OCI-LY7 (cell line): Measurements from ENCODE around the gene SPON1. TPM values are rescaled to one million over a fixed set of nuclear protein-coding genes. Genes with fewer than 3 reads are reported as not detected.

Experiments
- BruUV-seq: library from RNA; stranded (reverse); fragments of 400-500 nt; replicated peaks from 2 replicates; lab custom pipeline; 2021; lab: Mats Ljungman, UMichigan
- CTCF ChIA-PET: fragments of 300-600 bp; sonication (Branson Sonifier 250); formaldehyde crosslinking; loops from one replicate; lab custom pipeline; 2022; ENCODE audit warnings: antibody characterized with exemption; ENCODE audit not compliant: unreplicated experiment; lab: Charles Lee
- POLR2A ChIA-PET: fragments of 300-600 bp; sonication (Branson Sonifier 250); formaldehyde crosslinking; loops from one replicate; lab custom pipeline; 2022; ENCODE audit warnings: antibody characterized with exemption; lab: Charles Lee
- DNase-seq: peaks from one replicate; pipeline ENCODE4 v3.0.0-alpha.2; 2015; ENCODE audit warnings: low spot score
- H2AFZ ChIP-seq: fragments of 200-600 bp; sonication (generic), shearing (Covaris generic); 2 replicates; pipeline ENCODE4 v1.6.1; 2014; ENCODE audit warnings: mild to moderate bottlenecking, antibody characterized with exemption, low read length, moderate library complexity
- H3K27ac ChIP-seq: fragments of 200-600 bp; sonication (generic); 2 replicates; pipeline ENCODE4 v1.5.1; 2014; ENCODE audit warnings: mixed run types, low read depth, mild to moderate bottlenecking, moderate library complexity, low read length, inconsistent platforms; ENCODE audit not compliant: poor library complexity, severe bottlenecking
- H3K36me3 ChIP-seq: fragments of 200-600 bp; sonication (generic); 2 replicates; pipeline ENCODE4 v1.6.1; 2014; ENCODE audit warnings: mild to moderate bottlenecking, antibody characterized with exemption, low read length, moderate library complexity, mixed read lengths; ENCODE audit not compliant: insufficient read depth
- H3K4me1 ChIP-seq: fragments of 200-600 bp; sonication (generic); 2 replicates; pipeline ENCODE4 v1.5.1; 2014; ENCODE audit warnings: mild to moderate bottlenecking, low read length; ENCODE audit not compliant: insufficient read depth, poor library complexity, severe bottlenecking
- H3K4me2 ChIP-seq: fragments of 200-600 bp; sonication (generic); 2 replicates; pipeline ENCODE4 v1.6.1; 2014; ENCODE audit warnings: mild to moderate bottlenecking, low read length
- H3K4me3 ChIP-seq: fragments of 200-600 bp; sonication (generic); 2 replicates; pipeline ENCODE4 v1.5.1; 2014; ENCODE audit warnings: mild to moderate bottlenecking, low read depth, low read length; ENCODE audit not compliant: poor library complexity, severe bottlenecking
- H3K79me2 ChIP-seq: fragments of 200-600 bp; sonication (generic); 2 replicates; pipeline ENCODE4 v1.6.1; 2016; ENCODE audit warnings: low read depth, mild to moderate bottlenecking, low read length, moderate library complexity, mixed read lengths; ENCODE audit not compliant: insufficient read depth
- H3K9me2 ChIP-seq: fragments of 200-600 bp; sonication (generic); 2 replicates; pipeline ENCODE4 v1.6.1; 2016; ENCODE audit warnings: mild to moderate bottlenecking, low read length, mixed read lengths; ENCODE audit not compliant: insufficient read depth
- H3K9me3 ChIP-seq: fragments of 200-600 bp; sonication (generic); 2 replicates; pipeline ENCODE4 v1.6.1; 2014; ENCODE audit warnings: mild to moderate bottlenecking, mixed run types, low read length, mixed read lengths
- H4K20me1 ChIP-seq: fragments of 200-600 bp; sonication (generic); 2 replicates; pipeline ENCODE4 v1.6.1; 2014; ENCODE audit warnings: mild to moderate bottlenecking, antibody characterized with exemption, low read length, moderate library complexity, mixed read lengths; ENCODE audit not compliant: insufficient read depth
- CTCF ChIP-seq: fragments of 200-600 bp; sonication (generic); conservative IDR thresholded peaks from 2 replicates; pipeline ENCODE4 v1.5.1; 2014; ENCODE audit warnings: mild to moderate bottlenecking, antibody characterized with exemption, low read length, moderate library complexity, mixed read lengths
- EZH2phosphoT487 ChIP-seq: fragments of 200-600 bp; sonication (generic); IDR thresholded peaks from 2 replicates; pipeline ENCODE4 v1.6.1; 2018; ENCODE audit warnings: low read depth, borderline replicate concordance, mild to moderate bottlenecking, mixed run types, antibody characterized with exemption, low read length, moderate library complexity, mixed read lengths
- intact Hi-C: fragments of 100-400 bp; cut with micrococcal nuclease; formaldehyde crosslinking; loops from one replicate; pipeline ENCODE4 v1.10.0; 2022; ENCODE audit not compliant: unreplicated experiment
- total RNA-seq, 2 experiments: library from RNA; depleted of rRNA in 1 of 2; stranded (reverse); fragments of >200 nt in 1 of 2; shearing (Covaris generic) in 1 of 2; gene quantifications; 2 replicates each; pipeline ENCODE4 v1.2.3, GENCODE V29; 2014 to 2022

SPON1 gene
- total RNA-seq, 2 experiments from 2014 or later = 0.38 TPM; not detected in 1

- Histone ChIP-seq H3K4me3 (no peak overlapping the region), H3K9me3 (no peaks in the 10 kb centered on the region), H2AFZ (no peak overlapping the region), H3K4me1 (no peaks in the 10 kb centered on the region), H3K36me3 (no peaks in the 10 kb centered on the region), H3K27ac (no peak overlapping the region), H3K4me2 (no peak overlapping the region), H3K79me2 (no peaks in the 10 kb centered on the region), H4K20me1 (no peaks in the 10 kb centered on the region), H3K9me2 (no peaks in the 10 kb centered on the region)
- POLR2A ChIA-PET = interaction anchor here (0.6 kb wide), 1 partner anchor 162 kb away, joined by 3 read pairs; no protein-coding TSS in a partner anchor
- intact Hi-C loops = loop anchor here (5.0 kb wide), 2 partner anchors 86 to 104 kb away; no protein-coding TSS in a partner anchor
- no peak for TF ChIP-seq CTCF
- DNase-seq = no peak
- CTCF ChIA-PET = no interaction called here
- no TSS peak for BruUV-seq
Measured at GRCh38 chr11:14042686-14043465, 80.4 kb downstream of the SPON1 start.

GRCh38 chr11:14044916-14045315, 82.4 kb downstream of the SPON1 start:
- H3K4me2 ChIP-seq = no peak overlapping the region
- no peak overlapping the region for H3K4me3 ChIP-seq
- no peaks in the 10 kb centered on the region for H3K9me3 ChIP-seq
- no TSS peak for BruUV-seq
- ChIA-PET CTCF (no interaction called here), POLR2A (no interaction called here)
- H3K36me3 ChIP-seq = no peaks in the 10 kb centered on the region
- H3K9me2 ChIP-seq = no peaks in the 10 kb centered on the region
- H3K4me1 ChIP-seq = no peaks in the 10 kb centered on the region
- TF ChIP-seq EZH2phosphoT487 = no peak
- H4K20me1 ChIP-seq = no peaks in the 10 kb centered on the region
- DNase-seq = no peak
- no peak overlapping the region for H3K27ac ChIP-seq
- H3K79me2 ChIP-seq = no peaks in the 10 kb centered on the region
- no peak overlapping the region for H2AFZ ChIP-seq
- intact Hi-C loops = loop anchor here (5.0 kb wide), 2 partner anchors 88 to 102 kb away; no protein-coding TSS in a partner anchor

- ChIA-PET POLR2A (no interaction called here), CTCF (no interaction called here)
- intact Hi-C loops = no loop called here
- no peak overlapping the region for H3K4me3 ChIP-seq
- no TSS peak for BruUV-seq
- H3K9me3 ChIP-seq = no peaks in the 10 kb centered on the region
- no peak overlapping the region for H3K4me2 ChIP-seq
- no peaks in the 10 kb centered on the region for H3K9me2 ChIP-seq
- TF ChIP-seq CTCF (no peak), EZH2phosphoT487 (no peak)
- no peaks in the 10 kb centered on the region for H3K36me3 ChIP-seq
- no peaks in the 10 kb centered on the region for H3K79me2 ChIP-seq
- no peak for DNase-seq
- H3K4me1 ChIP-seq = no peaks in the 10 kb centered on the region
- H4K20me1 ChIP-seq = no peaks in the 10 kb centered on the region
- no peak overlapping the region for H2AFZ ChIP-seq
- no peak overlapping the region for H3K27ac ChIP-seq
Measured at GRCh38 chr11:14045417-14045816, 82.9 kb downstream of the SPON1 start.
